HG02588 (cell line): ENCODE measurements around the gene TMEM233.
"Not testable (repeated sequence)": the region's sequence is repeated elsewhere in the genome, so short reads cannot be mapped to it uniquely, and the experiment has no call there.

Source experiments
- ATAC-seq: cut with Tn5 transposase; IDR thresholded peaks from one replicate; pipeline ENCODE4 v1.9.1; 2021; ENCODE audit warnings: mild to moderate bottlenecking, moderate library complexity; ENCODE audit not compliant: unreplicated experiment

TMEM233 gene

DNA sequence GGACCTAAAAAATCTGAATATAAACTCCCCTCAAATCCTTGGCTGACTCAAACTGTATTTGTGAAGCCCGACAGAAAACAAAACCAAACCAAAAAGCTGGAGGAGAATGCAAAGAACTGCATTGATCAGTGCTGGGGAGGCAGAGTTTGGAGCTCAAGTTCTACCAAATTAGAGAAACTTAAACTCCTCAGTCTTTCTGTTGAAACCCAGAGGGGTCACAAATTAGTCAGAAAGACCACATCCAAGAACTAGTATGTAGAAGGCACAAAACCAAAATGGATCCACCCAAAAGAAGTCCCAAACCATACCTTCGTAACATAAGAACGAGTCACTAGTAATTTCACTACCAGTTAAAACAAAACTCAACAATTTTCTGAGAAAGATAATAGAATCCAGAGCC is 59.1 kb downstream of the TMEM233 start:
- ATAC-seq = no peak

DNA sequence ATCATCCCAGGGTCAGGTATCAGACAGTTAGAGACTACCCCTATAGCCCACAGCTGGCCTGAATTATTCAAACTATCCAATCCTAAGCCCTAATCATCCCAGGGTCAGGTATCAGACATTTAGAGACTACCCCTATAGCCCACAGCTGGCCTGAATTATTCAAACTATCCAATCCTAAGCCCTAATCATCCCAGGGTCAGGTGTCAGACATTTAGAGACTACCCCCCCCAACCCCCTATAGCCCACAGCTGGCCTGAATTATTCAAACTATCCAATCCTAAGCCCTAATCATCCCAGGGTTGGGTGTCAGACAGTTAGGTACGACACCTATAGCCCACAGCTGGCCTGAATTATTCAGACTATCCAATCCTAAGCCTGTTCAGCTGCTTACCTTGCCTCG is 63.4 kb downstream of the TMEM233 start:
- ATAC-seq = not testable (repeated sequence)

DNA sequence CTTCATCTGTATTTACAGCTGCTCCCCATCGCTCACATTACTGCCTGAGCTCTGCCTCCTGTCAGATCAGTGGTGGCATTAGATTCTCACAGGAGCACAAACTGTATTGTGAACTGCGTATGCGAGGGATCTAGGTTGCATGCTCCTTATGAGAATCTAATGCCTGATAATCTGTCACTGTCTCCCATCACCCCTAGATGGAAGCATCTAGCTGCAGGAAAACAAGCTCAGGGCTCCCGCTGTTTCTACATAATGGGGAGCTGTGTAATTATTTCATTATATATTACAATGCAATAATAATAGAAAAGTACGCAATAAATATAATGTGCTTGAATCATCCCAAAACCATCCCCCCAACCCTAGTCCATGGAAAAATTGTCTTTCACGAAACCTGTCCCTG is 64.6 kb downstream of the TMEM233 start:
- not testable (repeated sequence) for ATAC-seq

DNA sequence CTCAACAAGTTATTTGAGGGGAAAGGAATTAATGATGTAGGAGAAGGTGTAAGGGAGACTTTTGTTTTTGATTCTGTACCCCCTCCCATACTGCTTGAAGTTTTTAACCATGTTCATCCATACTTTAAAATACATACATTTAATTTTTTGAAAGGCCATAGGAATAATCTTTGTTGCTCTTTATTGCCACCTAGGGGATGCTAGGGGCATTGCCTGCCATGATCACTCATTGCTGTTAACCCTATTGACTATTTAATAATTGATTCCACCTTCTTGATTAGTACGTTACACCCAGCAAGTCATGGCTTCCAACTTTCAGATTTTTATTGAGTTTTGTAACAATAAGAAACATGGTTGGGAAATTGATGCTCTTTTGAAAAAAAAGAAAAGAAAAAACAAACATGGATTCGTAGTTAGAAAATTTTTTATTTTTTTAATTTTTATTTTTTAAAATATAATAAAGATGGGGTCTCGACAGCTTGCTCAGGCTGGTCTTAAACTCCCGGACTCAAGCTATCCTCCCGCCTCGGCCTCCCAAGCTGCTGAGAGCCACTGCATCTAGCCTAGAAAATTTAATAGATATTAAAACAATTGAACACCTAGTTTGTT is 65.8 kb downstream of the TMEM233 start:
- no peak for ATAC-seq

DNA sequence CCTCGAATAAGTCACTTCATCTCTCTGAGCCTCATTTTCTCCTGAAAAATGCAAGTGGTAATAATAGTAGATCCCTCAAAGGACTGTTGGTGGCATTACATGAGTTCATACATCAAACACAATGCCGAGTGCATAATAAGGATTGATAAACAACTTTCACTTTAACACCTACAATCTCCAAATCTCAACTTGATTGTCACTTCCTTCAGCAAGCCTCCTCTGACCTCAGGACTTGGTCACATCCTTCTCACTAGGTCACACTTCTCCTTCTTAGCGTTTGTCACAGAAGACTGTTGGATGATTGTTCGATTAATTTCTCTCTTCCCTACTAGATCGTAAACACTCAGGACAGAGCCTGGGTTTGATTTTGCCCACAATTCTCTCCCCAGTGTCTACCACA is 66.5 kb downstream of the TMEM233 start:
- ATAC-seq = no peak

DNA sequence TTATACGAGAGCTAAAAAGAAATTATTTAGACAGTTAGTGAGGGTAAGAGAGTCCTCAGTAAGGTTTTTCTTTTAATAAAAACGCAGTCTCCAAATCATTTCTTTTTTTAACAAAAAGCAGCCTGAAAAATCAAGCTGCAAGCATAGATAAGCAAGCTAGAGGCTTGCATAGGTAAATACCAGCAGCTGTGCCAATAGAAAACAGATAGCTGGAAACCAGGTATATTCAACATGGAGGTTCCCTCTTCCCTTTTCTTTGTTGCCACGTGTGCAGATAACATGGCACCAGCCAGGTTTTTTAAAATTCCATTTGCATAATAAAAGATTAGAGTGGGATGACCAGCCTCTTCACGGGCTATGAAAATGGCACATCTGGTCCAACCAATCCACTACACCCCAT is 68.3 kb downstream of the TMEM233 start:
- no peak for ATAC-seq

DNA sequence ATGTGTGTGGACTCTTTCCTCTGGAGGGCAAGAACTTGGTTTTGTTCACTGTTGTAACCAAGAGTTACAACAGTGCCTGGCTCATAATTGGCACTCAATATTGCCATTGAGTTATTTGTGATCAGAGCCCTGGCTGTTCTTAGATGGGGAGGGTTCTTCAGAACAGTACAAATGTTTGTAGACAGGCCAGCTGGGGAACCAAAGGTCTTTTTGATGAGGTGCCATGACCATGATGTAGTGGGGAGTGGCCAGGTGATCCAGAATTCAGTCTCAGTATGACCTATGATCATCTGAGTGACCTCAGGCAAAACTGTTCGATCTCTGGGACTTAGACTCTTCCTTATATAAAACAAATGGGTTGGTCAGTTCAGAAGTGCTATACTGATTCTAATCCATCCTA is 71.1 kb downstream of the TMEM233 start:
- no peak for ATAC-seq

DNA sequence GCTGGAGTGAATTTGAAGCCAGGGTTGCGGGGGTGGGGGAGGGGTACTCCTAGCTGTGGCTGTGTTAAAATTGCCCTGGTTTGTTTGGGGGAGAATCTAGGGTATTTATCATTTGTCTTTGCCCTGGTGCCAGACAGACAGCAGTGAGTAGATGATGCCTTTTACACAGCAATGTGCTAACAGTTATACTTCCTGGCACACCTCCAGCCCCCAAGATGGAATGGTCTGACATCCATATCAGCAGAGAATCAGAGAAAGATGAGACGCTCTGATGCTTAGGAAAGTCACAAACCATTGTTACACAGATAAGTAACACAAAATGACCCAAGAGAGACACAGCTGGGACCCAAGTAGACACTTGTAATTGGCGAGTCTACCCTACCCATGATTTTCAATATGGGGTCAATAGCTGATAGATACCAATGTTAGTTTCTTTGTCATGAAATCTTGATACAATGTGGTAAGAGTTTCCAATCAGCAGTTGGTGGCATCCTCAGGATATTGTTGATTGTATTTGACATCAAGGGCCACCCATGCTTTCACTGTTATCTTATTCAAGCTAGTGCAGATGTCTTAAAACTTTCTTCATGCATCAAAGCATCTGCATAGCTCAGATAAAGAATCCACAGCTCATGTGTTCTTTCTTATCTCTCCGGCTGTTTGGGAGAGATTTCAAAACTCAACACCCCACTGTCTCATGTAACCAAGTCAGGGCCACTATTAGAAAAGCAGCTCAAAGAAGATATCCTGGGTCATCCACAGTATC is 71.8 kb downstream of the TMEM233 start:
- ATAC-seq = no peak

DNA sequence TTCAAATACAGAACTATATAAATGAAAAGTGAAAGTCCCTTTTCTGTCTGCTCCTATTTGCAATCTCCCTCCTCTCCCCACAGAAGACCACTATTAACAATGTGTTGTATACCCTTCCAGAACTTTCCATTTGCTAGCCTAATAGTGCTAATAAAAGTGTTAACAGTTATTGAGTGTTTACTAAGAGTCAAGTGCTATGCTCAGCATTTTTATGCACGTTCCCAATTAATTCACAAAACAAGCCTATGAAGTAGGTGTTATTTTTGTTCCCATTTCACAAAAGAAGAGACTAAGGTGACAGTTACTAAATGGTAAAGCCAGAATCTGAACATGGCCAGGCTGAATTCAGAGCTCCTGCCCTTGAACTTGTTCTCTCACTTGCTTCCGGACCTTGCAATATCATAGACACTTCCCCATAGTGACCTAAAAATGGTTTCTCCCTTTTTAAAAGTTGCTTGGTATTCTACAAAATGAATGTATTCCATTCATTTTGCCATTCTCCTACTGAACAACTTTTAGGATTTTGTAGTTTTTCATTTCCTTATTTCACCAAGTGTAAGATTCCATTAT is 72.7 kb downstream of the TMEM233 start:
- no peak for ATAC-seq

DNA sequence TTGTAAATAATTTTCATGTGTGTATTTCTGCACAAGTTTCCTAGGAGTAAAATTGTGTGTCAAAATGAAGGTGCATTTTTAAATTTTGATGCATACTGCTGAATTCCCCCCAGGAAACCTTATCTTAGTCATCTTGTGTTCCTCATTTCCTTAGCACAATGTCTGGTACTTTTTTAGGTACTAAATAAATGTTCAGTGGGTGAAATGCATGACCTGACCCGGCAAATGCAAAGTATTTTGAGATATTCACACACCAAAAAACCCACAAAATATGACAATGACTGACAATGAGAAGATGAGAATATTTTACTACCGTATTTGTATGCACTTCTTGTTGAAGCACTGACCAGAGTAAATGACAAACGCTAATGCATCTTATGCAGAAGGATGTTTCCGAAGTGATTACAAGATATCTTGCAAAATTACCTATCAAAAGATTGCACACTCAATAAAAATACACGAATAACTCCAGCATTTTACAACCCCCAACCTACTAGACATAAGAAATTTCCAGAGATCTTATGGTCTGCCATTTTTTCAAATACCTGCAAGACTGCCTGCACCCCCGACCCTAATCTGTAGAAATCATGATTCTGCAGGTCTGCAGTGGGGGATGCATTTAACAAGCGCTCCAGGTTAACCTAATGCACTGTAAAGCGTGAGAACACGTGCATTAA is 73.5 kb downstream of the TMEM233 start:
- ATAC-seq = peak; percentile 3

DNA sequence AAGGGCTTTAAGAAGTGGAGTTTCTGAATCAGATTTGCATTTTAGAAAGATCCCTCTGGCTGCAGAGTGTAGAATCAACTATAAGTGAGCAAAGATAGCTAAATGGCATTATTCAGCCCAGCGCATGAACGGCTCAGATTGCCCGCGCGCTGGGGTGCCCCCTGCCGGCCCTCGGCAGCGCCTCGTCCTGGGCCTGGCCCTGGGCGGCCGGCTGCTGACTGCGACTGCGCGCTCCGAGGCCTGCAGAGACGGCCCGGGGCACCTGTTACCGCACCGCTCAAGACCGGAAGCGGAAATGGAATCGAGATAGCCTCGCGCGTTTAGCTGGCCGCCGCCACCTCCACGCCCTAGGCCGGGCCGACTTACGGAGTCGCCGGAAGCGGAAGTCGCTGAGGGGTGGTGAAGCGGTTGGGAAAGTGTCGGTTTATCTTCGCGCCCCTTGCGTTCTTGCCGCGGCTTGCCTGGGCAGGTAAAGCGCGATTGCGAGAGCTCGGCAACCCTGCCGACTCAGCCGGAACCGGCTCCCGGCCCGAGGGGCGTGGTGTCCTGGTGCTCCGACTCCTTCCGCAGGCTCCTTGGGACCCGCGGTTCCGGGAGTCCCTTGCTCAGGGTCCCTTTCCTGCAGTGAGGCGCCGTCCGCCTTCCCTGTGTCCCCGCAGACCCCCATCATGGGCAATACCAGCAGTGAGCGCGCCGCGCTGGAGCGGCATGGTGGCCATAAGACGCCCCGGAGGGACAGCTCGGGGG is 74.2 kb downstream of the TMEM233 start, which contains the start of gene PRKAB1:
Gene PRKAB1, plus strand, starts transcription at position 557 of the 747 bp plus-strand sequence. Its CDS starts 112 bp downstream, at position 669.
- peak; percentile 92 for ATAC-seq

DNA sequence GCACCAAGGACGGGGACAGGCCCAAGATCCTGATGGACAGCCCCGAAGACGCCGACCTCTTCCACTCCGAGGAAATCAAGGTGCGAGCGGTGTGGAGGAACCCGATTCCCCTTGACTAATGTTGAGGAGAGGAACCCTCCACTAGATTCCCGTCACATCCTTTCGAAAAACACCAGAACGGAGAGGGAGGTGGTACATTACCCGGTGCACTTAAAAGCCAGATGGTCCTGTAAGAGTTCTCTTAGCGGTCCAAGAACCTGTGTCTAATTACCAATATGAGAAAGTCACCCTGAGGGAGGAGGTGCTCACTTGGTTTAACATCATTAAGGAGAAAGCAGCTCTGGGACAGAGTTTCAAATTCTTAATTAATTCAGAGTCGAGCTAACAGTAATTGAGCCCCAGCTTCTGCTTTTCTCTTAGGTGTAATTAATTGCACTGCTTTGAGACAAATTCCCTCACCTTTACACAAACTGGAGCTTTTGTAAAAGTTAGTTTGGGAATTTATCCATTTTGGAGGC is 74.8 kb downstream of the TMEM233 start:
- no peak for ATAC-seq

DNA sequence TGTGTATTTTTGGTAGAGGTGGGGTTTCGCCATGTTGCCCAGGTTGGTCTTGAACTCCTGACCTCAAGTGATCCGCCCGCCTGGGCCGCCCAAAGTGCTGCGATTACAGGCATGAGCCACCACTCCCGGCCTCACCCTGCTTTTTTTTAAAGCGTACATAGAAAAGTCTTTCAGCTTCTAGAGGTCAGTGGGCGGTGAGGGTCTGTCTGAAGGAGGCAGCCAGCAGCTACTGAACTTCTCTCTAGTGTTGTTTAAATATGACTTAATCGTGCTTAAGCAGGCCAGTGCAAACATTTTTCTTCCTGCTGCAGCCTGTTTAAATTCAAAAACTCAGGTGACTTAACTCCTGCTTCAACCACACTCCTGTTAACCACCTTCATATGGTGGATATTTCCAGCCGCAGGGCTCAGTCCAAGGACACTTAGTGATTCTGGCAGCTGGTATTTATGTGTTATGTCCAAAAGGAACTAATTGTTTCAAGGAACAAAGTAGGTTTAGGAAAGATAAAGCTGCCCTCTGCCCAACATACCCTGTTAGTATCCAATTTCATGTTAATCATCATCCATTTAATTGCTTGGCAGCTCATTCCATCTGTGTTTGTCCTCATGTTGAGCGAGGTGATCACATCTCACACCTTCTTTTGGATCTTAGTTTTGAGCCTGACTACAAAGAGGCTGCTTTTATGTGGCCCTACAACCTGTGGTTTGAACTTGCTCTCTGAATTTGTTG is 76.3 kb downstream of the TMEM233 start:
- no peak for ATAC-seq

DNA sequence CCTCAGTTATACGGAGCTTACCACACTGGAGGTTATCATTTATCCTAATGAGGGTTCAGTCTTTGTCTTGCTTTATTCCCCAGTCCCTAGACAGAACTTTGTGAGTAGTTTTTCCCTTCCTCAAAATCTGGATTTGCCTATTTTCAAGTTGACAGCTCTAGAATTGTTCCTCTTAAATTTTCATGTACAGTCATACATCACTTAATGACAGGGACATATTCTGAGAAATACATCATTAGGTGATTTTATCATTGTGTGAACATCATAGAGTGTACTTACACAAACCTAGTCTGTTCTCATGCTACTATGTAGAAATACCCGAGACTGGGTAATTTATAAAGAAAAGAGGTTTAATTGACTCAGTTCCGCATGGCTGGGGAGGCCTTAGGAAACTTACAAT is 77.5 kb downstream of the TMEM233 start:
- ATAC-seq = no peak

DNA sequence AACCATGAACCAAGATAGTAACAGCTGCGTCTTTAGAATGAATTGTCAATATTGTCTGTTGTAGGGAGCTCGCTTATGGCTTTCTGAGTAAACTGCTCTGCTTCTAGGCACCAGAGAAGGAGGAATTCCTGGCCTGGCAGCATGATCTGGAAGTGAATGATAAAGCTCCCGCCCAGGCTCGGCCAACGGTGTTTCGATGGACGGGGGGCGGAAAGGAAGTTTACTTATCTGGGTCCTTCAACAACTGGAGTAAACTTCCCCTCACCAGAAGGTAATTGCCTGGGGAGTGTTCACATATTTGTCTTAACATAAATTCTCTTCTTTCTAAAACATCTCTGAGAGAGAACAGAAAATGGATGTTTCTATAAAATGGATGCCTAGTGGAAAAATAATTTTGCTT is 78.6 kb downstream of the TMEM233 start:
- no peak for ATAC-seq

DNA sequence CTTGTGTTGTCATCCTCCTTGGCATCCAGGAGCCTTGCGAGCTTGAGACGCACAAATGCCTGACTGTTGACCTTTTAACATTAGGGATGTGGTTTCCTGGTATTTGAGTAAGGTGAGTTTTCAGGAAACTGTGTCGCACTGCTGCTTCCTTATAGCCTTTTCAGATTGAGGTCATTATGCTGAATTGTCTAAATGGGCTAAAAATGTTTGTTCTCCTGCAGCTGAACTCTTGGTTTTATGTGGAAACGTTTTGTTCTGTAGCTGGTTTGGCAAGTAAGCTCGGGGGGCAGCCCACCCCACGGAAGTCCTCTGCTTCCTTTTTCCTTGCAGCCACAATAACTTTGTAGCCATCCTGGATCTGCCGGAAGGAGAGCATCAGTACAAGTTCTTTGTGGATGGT is 80.1 kb downstream of the TMEM233 start:
- no peak for ATAC-seq

DNA sequence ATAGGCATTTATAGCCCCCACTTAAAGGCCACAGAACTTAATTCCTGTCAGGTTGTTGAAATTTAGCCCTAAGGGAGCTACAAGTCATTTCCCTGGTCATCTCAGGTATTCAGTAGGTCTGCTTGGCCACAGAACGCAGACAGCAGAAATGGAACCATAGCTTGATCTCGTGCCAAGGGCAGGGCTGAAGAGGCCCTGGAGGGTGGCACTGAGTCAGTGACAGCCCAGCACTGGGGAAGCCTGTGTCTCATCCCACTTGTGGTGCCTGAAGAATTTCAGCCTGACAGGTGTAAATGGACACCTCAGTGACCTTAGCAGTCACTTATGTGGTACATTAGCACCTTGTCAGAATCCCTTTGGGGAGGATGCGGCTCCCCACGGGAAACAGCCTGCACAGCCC is 81.0 kb downstream of the TMEM233 start:
- no peak for ATAC-seq

DNA sequence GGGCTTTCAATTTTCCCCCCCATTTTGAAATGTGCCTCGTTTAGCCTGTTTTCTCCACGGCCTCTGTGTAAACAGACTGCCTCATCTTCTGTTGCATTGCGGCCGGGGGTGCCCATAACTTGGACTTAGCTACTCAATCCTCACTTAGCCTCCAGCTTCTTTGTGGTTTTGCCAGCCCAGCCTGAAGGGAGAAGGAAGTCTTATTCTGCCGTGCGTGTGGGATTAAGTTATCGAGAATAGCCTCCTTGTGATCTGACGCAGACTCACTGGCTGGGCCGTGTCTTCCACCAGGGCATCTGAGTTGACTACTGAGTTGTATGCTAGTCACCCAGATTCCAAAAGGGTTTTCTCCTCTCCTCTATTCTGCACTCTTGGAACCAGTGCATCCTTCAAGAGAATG is 82.4 kb downstream of the TMEM233 start:
- no peak for ATAC-seq

DNA sequence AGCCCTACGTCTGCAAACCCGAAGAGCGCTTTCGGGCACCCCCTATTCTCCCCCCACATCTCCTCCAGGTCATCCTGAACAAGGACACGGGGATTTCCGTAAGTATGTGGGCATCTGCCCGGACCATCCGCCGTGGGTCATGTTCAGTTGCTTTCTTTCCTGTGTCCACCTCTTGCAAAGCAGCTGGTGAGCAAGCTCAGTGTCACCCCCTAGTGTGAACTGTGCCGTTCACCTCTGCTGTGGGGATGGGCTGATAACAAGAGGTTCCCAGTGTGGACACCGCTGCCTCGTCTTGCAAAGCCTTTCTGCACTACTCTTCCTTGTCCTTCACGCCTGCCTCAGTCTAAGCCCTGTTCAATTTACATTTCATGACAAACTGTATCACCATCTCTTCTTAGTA is 83.0 kb downstream of the TMEM233 start:
- ATAC-seq = no peak

DNA sequence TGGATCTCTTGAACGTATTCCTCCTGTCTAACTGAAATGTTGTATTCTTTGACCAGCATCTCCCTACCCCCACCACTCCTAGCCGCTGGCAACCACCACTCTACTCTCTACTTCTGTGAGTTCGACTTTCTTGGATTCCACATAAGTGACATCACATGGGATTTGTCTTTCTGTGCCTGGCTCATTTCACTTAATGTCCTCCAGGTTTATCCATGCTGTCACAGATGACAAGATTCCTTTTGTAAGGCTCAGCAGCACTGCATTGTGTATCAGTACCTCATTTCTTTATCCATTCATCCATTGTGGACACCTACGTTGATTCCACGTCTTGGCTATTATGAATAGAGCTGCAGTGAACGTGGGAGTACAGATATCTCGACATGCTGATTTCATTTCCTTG is 84.9 kb downstream of the TMEM233 start:
- ATAC-seq = no peak
